Suppressor macrophage treated with lipopolysaccharide for 4 hours (primary cell): ENCODE data around the gene YPEL5.
"Not testable (repeated sequence)": the region's sequence is repeated elsewhere in the genome, so short reads cannot be mapped to it uniquely, and the experiment has no call there.

Experiments used
- DNase-seq: peaks from one replicate; pipeline ENCODE4 v3.0.0-alpha.2; 2020

The YPEL5 gene

DNA sequence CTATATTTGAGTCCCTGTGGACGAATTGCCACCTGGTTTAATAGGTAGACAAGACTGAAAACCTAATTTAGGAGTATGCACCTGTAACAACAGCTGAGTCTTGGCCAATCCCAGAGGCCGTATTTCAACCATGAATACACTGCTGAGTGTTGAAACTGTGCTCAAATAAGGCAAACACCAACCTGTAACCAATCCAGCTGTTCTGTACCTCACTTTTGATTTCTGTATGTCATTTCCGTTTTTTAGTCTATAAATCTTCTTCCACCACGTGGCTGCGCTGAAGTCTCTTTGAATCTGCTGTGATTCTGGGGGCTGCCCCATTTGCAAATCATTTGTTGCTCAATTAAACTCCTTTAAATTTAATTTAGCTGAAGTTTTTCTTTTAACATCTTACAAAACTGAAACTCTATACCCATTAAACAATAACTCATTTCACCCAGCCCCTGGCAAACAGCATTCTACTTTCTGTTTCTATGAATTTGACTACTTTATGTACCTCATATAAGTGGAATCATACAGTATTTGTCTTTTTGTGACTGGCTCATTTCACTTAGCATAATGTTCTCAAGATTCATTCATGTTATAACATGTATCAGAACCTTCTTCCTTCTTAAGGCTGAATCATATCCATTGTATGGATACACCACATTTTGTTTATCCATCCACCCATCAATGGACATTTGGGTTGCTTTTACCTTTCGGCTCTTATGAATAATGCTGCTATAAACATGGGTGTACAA lies 7.5 kb upstream of the YPEL5 start:
- peak; percentile 30 for DNase-seq

DNA sequence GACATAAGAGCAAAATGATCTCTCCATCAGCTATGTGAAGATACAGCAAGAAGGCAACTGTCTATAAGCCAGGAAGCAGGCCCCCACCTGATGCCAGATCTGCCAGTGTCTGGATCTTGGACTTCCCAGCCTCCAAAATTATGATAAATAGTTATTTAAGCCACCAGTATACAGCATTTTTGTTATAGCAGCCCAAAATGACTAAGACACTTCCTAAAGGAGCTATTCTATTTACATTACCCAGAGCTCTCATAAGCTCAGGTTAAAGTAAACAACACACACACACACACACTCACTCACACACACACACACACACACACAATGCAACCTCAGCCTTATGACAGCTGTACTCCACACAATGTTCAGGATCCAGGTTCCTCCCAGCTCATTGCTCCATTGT lies 5.7 kb upstream of the YPEL5 start:
- DNase-seq = no peak

DNA sequence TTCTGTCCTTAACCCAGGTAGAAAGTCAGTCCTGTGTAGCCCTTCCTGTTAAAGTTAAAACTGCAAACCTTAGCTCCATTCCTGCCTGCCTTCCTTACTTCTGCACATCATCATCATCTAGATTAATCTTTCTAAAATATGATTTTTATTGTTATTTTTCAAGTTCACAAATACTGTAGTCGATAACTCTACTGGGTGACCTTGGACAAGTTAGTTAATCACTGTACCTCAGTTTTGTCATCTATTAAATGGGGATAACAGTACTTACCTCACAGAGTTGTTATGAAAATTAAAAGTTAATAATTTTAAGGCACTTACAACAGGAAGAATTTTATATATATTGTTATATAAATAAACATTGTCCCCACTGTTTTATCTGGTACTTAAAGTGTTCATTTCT lies 2.5 kb upstream of the YPEL5 start:
- DNase-seq = no peak

DNA sequence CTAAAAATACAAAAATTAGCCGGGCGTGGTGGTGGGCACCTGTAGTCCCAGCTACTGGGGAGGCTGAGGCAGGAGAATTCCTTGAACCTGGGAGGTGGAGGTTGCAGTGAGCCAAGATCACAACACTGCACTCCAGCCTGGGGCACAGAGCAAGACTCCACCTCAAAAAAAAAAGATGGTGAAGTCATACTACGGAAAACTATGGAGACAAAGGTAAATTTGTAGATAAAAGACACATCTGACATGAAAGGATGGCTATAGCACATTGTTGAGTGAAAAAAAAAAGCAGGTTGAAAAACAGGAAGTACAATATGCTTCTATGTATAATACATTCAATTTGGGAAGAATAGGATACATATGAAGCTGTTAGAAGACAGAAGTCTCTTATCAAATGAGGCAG lies 1.9 kb upstream of the YPEL5 start:
- DNase-seq = not testable (repeated sequence)

DNA sequence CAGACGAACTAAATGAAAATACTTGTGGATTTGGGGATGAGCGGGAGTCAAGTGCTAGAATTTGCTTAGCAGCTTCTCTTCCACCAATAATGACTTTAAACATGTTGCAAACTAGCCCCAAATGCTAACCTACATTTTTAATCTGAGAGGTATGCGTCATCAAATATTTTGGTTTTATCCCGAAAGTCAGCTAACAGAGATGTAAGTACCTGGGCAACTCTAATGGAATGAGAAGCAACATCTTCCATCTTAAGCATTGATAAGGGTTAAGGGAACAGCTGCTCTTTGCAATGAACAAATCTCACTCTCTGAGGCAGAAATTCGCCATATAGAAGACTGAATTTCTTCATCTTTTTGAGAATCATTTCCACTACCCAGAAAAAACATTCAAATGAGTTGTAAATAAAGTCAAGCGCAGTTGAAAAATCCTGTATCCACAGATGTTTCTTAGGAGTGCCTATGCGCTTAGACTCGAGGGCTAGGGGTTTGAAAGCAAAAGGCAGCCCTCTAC lies 926 bp upstream of the YPEL5 start:
- DNase-seq = no peak

DNA sequence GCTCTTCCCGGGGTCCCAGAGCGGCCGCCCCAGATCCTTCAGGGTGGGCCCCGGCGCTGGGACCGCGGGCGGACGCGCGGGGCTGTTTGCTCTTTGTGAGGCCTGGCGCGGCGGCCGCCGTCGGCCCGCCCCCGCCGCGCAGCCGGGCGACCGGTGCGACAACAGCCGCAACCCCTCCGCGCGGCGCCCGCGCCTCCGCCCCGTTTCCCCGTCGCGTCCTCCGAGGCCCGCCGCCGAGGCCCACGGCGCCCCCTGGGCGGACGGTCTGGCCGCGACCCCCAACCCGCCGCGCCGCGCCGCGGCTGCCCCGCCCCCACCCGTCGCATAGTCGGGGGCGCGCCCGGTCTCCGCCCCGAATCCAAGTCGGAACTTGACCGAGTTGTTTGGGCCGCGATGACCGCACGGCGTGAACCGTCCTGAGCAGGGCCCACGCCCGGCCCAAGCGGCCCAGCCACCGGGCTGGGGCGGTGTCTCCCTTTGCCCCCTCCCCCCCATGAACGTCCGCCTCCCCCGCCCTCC lies 448 bp downstream of the YPEL5 start:
- DNase-seq = peak; percentile 57

DNA sequence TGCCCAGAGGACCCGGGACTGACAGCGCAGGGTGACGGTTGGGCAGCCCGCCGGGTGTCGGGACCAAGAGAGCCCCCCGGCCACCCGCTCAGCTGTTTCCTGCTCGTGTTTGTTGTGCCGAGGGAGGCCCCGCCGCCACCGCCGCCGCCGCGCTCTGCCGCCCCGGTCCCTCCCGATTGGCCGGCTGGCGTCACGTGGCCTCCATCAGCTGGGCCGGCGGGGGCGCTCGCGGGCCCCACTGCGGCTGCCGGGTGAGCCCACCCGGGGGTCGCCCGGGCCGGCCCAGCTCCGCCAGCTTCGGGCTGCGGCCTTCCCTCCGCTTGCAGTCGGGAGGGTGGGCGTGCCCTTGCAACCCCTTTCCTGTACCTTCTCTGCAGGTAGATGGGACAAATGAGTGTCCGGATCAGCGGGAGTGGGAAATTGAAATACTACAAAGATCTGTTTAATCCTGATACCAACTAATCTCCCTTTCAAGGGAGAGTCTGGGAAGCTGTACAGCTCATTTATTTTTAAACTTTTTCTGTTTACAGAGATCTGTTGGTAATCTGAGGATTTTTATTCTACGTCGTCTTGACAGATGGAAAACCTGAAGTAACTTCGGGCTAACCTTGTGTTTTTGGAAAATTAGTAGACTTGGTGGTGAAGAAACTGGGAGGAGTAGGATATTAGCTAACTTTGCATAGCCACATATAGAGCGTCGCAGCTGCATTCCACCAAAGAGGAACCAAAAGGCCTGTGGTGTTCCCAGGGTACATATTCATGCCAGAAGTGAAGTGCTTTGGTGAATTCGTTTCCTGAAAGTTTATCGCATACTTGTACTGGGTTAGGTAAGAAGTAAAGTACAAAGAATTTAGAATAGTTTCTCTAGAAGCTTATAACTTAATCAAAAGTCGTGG lies 1.2 kb downstream of the YPEL5 start:
- DNase-seq = peak; percentile 83

DNA sequence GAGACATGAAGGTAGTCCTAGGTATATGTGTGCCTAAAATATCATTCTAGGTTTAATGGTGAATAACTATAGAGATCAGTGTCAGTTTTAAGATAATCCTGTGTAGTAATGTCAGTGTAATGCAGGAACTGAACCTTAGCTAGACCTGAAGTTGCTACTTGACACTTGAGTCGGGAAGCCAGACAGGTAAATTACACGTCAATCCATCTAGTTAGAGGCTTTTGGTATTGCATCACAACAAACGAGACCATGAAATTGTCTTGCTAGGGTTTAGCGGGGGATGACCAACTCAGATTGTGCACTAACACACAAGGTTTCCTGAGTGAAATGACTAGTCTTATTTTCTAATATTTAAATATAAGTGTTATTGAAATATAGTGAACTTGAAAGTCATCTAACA lies 2.0 kb downstream of the YPEL5 start:
- DNase-seq = peak; percentile 6

DNA sequence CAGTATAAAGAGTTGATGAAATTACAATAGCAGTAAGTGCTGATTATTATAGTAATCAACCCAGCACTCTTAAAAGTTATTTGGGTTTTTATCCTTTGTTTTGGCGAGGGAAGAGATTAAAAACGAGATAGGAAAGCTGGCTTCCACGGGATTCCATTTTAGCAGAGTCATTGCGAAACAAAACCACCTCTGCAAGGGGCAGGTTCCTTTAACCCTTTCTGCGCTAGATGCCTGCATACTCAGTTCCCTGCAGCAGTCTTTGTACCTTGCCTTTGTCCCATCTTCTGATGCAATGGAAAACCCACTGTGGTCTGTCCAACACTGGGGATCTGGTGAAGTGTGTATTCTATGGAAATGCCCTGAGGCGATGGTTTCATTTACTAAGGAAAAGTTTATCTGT lies 2.7 kb downstream of the YPEL5 start:
- DNase-seq = no peak

DNA sequence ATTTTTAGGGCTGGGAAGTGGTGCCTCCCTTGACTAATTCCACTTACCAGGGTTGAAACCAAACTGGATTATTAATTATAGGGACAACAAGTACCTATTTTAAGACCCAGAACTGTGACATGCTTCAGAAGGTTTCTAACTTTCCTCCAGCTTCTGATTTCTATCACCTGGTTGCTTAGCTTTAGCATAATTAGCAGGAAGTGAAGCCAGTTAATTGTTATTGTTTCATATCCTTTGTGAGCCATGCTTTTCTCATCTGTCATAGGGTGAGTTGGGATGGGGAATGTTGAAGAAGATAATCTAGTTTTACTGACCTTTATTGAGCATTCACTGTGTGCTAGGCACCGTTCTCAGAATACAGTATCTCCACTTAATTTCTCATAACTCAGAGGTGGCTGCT lies 3.2 kb downstream of the YPEL5 start:
- DNase-seq = no peak

DNA sequence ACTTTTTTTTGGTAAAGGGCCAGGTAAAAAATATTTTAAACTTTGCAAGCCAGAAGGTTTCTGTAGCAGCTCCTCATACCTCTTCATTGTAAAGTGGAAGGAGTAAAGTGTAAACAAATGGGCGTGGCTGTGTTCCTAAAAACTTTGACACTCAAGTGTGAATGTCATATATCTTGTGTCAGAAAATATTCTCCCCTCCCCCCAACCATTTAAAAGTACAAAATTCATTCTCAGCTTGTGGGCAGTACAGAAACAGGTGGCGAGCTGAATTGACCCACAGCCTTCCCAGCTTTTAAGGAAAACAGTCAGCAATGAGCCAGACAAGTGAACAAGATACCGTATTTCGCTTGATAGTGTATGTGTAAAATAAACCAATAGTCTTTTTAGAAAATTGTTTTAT lies 4.0 kb downstream of the YPEL5 start:
- no peak for DNase-seq

DNA sequence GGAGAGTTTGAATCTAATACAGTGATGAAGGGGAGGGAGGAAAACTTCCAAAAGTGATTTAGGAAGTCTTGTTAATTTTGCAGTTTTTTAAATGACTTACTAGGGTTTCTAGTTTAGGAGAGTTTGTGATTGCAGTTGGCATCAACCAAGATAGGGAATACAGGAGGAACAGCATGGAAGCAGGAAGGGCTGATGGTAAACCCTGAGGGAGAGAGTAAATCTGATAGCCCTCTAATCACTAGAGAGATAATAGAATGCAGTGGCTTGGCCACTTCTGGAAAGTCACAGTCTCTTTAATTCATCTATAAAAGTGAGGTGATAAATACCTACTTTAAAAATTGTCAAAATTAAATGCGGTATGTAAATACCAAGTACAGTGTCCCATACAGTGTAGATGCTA lies 5.6 kb downstream of the YPEL5 start:
- DNase-seq = no peak

DNA sequence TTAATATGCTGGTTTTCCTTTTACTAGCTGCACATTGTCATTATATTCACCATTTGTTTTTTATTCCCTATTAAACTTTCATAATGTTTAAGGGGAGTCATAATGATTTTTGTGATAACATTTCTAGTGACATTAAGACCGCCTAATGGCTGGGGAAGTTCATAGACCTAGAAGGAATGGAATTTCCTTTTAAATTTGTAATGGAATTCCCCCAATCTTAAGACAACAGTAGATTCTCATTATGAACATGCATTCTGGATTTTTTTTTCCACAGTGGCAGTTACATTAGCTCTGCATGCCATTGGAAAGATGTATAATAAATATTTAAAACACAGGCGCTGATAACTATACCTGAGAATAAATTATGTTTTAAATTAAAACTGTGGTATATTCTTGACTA lies 8.4 kb downstream of the YPEL5 start:
- DNase-seq = peak; percentile 24

DNA sequence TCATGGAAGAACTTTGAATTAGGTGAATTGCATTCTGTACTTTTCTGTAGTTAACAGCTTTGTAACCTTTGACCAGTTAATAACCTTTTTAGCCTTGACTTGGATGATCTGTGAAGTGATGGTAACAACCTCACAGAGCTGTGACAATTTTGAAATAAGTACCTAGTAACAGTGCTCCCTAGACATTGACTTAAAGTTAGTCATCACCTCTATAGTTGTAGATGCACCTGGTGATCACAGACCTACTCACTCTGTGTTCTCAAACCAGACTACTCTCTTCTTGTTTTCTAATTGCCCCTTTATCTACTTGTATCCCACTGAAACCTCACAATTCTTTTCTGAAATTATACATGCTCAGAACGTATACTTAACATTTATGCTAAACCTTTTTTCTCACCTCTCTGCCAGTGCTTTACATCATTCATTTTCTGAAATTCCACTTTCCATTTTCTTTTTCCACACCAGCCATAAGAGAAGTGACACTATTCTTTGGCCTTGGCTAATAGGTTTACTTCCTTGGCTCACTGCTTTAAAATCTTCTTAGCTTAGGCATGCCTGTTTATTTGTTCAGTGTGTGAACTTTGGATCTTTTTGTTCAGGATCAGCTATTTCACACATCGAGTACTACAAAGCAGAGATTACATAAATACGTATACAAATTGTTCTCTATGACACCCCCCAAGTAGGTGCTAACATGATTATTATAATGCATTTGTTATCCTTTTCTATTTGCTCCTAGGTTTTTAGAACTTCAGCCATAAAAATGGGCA lies 9.3 kb downstream of the YPEL5 start:
- DNase-seq = no peak

DNA sequence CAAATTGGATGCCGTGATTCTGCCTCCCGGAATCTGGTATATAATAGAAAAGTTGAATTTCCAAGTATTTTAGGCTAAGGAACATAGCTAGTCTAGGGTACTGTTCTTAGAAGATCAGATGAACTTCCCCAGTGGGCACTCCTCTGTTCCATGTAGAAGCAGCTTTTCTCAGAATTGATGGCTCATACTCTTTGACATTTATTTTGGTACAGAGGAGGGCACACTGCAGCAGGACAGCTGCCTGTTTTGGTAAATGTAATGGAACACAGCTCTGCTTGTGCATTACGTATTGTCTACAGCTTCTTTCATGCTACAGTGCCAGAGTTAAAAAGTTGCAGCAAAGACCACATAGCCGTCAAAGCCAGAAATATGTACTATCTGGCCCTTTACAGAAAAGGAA lies 10.8 kb downstream of the YPEL5 start:
- DNase-seq = no peak

DNA sequence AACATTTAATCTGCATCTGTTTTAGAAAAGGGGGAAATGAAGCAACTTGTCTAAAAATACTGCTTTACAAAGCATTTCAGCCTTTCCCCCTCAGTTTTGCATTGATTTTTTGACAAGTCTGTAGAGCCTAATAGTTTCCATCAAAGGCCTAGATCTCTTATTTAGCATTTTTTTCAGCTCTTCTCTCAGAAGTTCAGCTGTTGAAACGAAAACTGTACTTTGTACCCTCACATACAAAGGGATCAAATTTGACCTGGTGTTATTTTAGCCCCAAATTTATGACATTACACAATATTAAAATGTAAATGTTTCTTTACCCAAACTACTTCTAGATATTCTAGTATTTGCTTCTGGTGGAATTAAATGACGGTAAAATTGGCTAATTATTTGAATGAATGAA lies 13.0 kb downstream of the YPEL5 start:
- DNase-seq = no peak

DNA sequence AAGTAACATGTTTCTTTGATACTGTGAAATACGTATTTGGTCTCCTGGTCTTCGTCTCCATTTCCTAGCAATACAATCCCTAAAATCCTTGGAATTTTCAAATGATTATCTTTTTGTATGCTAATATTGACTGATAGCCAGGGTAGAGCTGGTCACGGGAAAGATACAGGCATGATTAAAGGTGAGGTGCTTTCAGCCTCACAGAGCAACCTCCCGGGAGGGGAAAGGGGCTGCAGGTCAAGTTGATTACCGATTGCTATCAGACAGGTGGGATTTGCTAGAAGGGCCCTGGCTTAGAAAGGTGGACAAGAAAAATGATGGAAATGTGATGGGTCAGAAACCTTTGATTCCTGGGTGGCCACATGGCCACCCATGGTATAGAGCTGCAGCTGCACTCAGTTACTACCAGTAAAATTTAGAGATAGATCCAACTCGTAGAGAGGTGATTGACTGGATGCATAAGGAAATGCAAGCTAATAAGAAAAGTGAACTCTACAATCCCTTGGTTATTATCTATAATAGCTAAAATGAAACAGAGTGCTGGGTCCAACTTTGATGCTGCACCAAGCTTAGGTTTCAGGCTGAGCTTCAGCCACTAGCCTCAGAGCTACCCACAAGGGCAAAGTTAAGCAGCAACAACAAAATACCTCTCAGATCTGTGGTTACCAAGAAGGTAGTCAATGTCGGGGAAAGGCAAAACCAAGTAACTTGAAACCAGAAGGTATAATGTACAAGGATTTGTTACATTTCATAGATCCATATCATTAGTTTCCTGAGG lies 15.3 kb downstream of the YPEL5 start:
- DNase-seq = no peak

DNA sequence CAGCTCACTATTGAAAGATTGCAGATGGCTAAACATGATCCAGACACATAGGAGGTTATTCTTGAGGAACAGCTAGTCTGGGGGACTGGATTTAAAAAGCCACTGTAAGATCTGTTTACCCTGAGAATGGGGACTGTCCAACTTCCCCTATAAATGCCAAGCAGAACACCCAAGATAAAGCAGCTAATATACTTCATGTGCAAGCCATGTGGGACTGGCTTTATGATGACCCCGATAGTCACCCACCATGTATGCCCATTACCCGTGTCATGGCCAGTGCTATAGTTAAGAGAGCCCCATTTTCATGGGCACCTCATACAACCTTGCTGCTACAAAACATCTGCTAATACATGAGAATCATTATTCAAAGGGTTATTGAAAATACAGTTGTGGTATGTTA lies 16.0 kb downstream of the YPEL5 start:
- DNase-seq = no peak

DNA sequence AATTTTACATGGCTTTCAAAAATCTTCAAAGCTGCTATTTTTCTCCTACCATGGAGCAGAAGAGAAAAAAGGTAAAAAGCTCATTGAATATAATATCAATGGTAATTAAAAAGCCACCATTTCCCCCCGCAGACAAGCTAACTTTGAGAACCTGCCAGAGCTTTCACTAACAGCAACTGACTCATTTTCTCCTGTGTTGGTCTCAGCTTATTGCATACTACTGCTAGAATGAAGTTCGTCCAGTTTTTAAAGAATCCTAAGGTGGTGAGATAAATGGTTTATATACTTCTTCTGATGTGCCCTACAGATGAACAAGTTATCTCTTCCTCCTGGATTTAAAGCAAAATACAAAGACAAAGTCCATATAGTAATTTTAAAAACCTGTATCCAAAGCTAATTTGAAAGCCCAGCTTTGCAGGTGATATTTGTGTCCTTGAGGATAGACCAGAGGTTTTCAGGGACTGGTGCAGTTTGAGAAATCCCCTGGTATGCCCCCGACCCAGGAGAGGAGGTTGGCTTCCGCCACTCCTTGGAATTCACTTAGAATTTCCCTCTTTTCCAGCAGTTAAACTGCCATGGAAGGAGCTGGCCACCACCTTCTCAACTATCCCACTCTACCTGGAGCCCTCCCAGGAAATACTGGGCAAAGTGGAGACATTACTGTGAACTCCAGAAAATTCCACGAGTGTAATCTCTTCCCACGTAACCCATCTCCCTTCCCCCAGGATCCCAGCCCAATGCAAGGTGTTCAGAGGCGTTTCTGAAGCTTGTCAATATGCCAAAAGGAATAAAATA lies 17.5 kb downstream of the YPEL5 start:
- no peak for DNase-seq

DNA sequence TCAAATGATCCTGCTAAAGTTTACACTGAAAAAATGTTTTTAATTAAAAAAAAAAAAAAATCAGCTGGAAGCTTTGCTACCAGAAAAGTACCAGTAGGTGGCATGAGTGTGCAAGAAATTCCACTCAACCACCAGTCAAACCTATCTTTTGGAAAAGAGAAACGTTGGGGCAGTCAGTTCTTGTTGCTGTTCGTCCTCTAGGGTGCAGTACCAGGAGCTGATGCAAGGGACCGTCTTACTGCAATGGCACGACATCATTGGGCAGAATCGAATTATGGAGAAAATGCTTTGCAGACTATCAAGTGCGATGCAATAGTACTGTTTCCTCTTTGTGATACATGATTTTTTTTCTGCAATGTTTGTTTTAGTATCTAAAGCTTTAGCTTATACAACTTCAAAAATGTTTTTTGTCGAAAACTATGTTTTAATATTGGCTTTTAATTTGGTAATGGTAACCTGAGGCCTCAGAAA lies 18.3 kb downstream of the YPEL5 start:
- DNase-seq = peak; percentile 85

DNA sequence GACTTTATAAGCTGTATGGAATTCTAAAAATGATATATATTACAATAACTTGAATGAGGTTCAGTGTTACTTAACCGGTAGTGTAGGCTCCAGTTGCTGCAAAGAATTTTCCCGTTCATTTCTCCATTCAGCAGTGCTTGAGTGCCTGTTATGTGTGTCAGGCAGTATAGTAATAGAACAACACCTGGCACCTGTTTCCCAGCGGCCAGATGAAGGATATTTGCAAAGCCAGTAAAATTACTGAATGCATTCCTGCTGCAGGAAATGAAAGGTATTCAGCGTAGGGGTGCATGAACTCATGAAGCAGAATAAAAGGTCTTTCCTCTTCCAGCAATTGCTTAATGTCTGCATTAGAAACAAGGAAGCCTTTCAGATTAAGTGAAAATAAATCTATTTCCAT lies 18.8 kb downstream of the YPEL5 start:
- DNase-seq = no peak
